WTC11 (cell line): ENCODE measurements around the gene SELPLG. TPM values are rescaled to one million over a fixed set of nuclear protein-coding genes. Genes with fewer than 3 reads are reported as not detected.
"Not testable (repeated sequence)": the region's sequence is repeated elsewhere in the genome, so short reads cannot be mapped to it uniquely, and the experiment has no call there.

ENCODE experiments used
- ATAC-seq: fragments of 200-7000 bp; cut with Tn5 transposase; 2 replicates; pipeline ENCODE4 v1.10.0; 2021; ENCODE audit warnings: mild to moderate bottlenecking, moderate library complexity
- CTCF ChIA-PET: fragments of 300-600 bp; sonication (Branson Sonifier 250); formaldehyde crosslinking; loops from one replicate; lab custom pipeline; 2021; ENCODE audit warnings: antibody characterized with exemption; lab: Charles Lee
- POLR2A ChIA-PET: fragments of 350-600 bp; sonication (Branson Sonifier 250); formaldehyde crosslinking; loops from one replicate; lab custom pipeline; 2021; ENCODE audit warnings: antibody characterized with exemption; lab: Charles Lee
- DNase-seq: peaks from one replicate; pipeline ENCODE4 v3.0.0; 2021; ENCODE audit warnings: low spot score
- H3K27ac Mint-ChIP-seq: 2 replicates; pipeline ENCODE4 v1.8.0; 2021; ENCODE audit warnings: mixed read lengths
- H3K27me3 Mint-ChIP-seq: 2 replicates; pipeline ENCODE4 v1.8.0; 2021; ENCODE audit warnings: low read depth, mild to moderate bottlenecking, moderate library complexity, mixed read lengths
- H3K36me3 Mint-ChIP-seq: 2 replicates; pipeline ENCODE4 v1.8.0; 2021; ENCODE audit warnings: mixed read lengths
- H3K4me1 Mint-ChIP-seq: 2 replicates; pipeline ENCODE4 v1.8.0; 2022; ENCODE audit warnings: mixed read lengths
- H3K4me3 Mint-ChIP-seq: 2 replicates; pipeline ENCODE4 v1.8.0; 2021; ENCODE audit warnings: mild to moderate bottlenecking, moderate library complexity, mixed read lengths
- H3K9me3 Mint-ChIP-seq: 2 replicates; pipeline ENCODE4 v1.8.0; 2021; ENCODE audit warnings: mixed read lengths
- ATF1 ChIP-seq: sonication (generic); formaldehyde crosslinking; IDR thresholded peaks from 2 replicates; pipeline ENCODE4 v1.8.1; 2023; ENCODE audit warnings: mild to moderate bottlenecking, moderate library complexity, missing genetic modification reagents
- CTCF ChIP-seq: fragments of 200-600 bp; IDR thresholded peaks from 2 replicates; pipeline ENCODE4 v1.8.0; 2022; ENCODE audit warnings: antibody characterized with exemption
- ESRRA ChIP-seq: sonication (generic); formaldehyde crosslinking; IDR thresholded peaks from 2 replicates; pipeline ENCODE4 v1.8.1; 2022; ENCODE audit warnings: mild to moderate bottlenecking, missing genetic modification reagents, borderline replicate concordance
- JAZF1 ChIP-seq: fragments of 250-450 bp; sonication (Bioruptor Pico); IDR thresholded peaks from 2 replicates; pipeline ENCODE4 v1.9.0; 2021; ENCODE audit warnings: moderate library complexity, mild to moderate bottlenecking, inconsistent platforms
- NFATC4 ChIP-seq: fragments of 250-450 bp; sonication (Bioruptor Pico); IDR thresholded peaks from 2 replicates; pipeline ENCODE4 v1.9.0; 2021; ENCODE audit warnings: mild to moderate bottlenecking
- SP1 ChIP-seq: sonication (generic); formaldehyde crosslinking; conservative IDR thresholded peaks from 2 replicates; pipeline ENCODE4 v1.8.1; 2022; ENCODE audit warnings: missing genetic modification reagents
- ZBTB43 ChIP-seq: sonication (generic); formaldehyde crosslinking; IDR thresholded peaks from 2 replicates; pipeline ENCODE4 v1.8.1; 2023; ENCODE audit warnings: mild to moderate bottlenecking, missing genetic modification reagents
- ZNF396 ChIP-seq: fragments of 250-450 bp; sonication (Bioruptor Pico); IDR thresholded peaks from 2 replicates; pipeline ENCODE4 v1.8.0; 2021; ENCODE audit warnings: mild to moderate bottlenecking, moderate library complexity, borderline replicate concordance
- total RNA-seq: library from RNA; stranded (reverse); gene quantifications from 3 replicates; pipeline ENCODE4 v1.2.3, GENCODE V29; 2021
- TF ChIP-seq, protein P1 (sequence below): sonication (generic); formaldehyde crosslinking; IDR thresholded peaks from 2 replicates; pipeline ENCODE4 v1.8.0; 2023; ENCODE audit warnings: missing genetic modification reagents
- TF ChIP-seq, protein P2 (sequence below): sonication (generic); formaldehyde crosslinking; IDR thresholded peaks from 2 replicates; pipeline ENCODE4 v1.8.0; 2023; ENCODE audit warnings: missing genetic modification reagents, mild to moderate bottlenecking, borderline replicate concordance

Gene SELPLG
- total RNA-seq, 1 experiment from 2014 or later = 0.46 TPM

GRCh38 chr12:108664338-108665258, 30.9 kb upstream of the SELPLG start:
- no peak for TF ChIP-seq NFATC4 (CRISPR knock-in tag)
- TF ChIP-seq SP1 (CRISPR knock-in tag) = no peak
- TF ChIP-seq, protein P1, sequence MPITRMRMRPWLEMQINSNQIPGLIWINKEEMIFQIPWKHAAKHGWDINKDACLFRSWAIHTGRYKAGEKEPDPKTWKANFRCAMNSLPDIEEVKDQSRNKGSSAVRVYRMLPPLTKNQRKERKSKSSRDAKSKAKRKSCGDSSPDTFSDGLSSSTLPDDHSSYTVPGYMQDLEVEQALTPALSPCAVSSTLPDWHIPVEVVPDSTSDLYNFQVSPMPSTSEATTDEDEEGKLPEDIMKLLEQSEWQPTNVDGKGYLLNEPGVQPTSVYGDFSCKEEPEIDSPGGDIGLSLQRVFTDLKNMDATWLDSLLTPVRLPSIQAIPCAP = no peak
- TF ChIP-seq ZNF396 = no peak
- TF ChIP-seq CTCF = peak; percentile 76
- TF ChIP-seq JAZF1 (CRISPR knock-in tag) = no peak
- Mint-ChIP-seq H3K27ac (peak overlapping the region; percentile 55; the same call in 1 of the 2 replicates), H3K4me1 (peaks cover 32% of the 10 kb centered on the region), H3K36me3 (peaks cover 3% of the 10 kb centered on the region; the same call in 1 of the 2 replicates), H3K27me3 (no peaks in the 10 kb centered on the region), H3K9me3 (no peaks in the 10 kb centered on the region), H3K4me3 (no peak overlapping the region)
- ChIA-PET POLR2A (interaction anchor here (0.8 to 1.8 kb wide), 3 partner anchors 66 to 138 kb away, joined by 3 to 6 read pairs (median 4); no protein-coding TSS in a partner anchor), CTCF (interaction anchor here (0.5 to 3.7 kb wide), 40 partner anchors 9 to 447 kb away, joined by 3 to 98 read pairs (median 5); no protein-coding TSS in a partner anchor)
- ATAC-seq = peak; percentile 96
- DNase-seq = peak; percentile 82

DNA sequence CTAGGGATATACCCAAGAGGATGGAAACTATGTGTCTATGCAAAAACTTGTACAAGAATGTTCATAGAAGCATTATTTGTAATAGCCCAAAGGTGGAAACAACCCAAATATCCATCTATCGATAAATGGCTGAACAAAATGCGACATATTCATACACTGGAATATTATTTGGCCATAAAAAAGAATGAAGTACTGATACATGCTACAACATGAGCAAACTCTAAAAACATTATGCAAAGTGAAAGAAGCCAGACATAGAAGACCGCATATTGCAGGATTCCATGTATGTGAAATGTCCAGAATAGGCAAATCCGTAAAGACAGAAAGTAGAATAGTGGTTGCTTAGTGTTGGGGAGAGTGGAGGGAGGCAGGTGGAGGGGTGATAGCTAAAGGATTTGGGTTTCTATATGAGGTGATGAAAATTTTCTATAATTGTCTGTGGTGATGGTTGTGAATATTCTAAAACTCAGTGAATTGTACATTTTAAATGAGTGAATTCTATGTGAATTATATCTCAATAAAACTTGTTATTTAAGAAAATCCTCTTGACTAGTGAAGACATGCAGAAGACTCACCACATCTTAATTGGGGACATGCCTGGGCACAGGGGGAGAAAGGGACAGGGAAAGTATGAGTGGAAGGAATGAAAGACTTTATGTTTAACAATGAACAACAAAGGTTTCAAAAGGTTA, 29.8 kb upstream of the SELPLG start:
- CTCF ChIA-PET = interaction anchor here (0.7 to 3.7 kb wide), 17 partner anchors 10 to 287 kb away, joined by 3 to 98 read pairs (median 9); no protein-coding TSS in a partner anchor

DNA sequence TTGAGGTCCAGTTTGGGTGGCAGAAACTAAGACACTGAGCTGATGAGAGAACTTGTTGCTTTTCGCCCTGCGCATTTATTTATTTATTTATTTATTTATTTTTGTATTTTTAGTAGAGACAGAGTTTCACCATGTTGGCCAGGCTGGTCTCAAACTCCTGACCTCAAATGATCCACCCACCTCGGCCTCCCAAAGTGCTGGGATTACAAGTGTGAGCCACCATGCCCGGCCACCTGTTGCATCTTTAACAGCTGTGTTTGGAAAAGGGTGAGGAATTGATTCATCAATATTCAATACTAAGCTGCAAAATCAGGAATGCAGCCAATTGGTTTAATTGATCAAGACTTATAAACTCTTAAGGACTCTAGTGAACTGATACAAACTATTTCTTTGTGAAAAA, 24.4 kb upstream of the SELPLG start:
- H3K27ac Mint-ChIP-seq, CTCF ChIA-PET, H3K9me3 Mint-ChIP-seq, H3K27me3 Mint-ChIP-seq, H3K4me3 Mint-ChIP-seq, ATAC-seq, POLR2A ChIA-PET, DNase-seq: not testable (repeated sequence)
- Mint-ChIP-seq H3K36me3 (peaks cover 39% of the 10 kb centered on the region), H3K4me1 (peaks cover 18% of the 10 kb centered on the region)

More for the DNA sequence above, 29.8 kb upstream of the SELPLG start:
- Mint-ChIP-seq H3K36me3 (peaks cover 10% of the 10 kb centered on the region), H3K4me3 (no peak overlapping the region), H3K27me3 (no peaks in the 10 kb centered on the region), H3K9me3 (no peaks in the 10 kb centered on the region), H3K4me1 (peaks cover 29% of the 10 kb centered on the region), H3K27ac (peak overlapping the region; percentile 15)
- TF ChIP-seq ESRRA (no peak), ZBTB43 (no peak), ATF1 (CRISPR knock-in tag) (no peak)
- TF ChIP-seq, protein P2, sequence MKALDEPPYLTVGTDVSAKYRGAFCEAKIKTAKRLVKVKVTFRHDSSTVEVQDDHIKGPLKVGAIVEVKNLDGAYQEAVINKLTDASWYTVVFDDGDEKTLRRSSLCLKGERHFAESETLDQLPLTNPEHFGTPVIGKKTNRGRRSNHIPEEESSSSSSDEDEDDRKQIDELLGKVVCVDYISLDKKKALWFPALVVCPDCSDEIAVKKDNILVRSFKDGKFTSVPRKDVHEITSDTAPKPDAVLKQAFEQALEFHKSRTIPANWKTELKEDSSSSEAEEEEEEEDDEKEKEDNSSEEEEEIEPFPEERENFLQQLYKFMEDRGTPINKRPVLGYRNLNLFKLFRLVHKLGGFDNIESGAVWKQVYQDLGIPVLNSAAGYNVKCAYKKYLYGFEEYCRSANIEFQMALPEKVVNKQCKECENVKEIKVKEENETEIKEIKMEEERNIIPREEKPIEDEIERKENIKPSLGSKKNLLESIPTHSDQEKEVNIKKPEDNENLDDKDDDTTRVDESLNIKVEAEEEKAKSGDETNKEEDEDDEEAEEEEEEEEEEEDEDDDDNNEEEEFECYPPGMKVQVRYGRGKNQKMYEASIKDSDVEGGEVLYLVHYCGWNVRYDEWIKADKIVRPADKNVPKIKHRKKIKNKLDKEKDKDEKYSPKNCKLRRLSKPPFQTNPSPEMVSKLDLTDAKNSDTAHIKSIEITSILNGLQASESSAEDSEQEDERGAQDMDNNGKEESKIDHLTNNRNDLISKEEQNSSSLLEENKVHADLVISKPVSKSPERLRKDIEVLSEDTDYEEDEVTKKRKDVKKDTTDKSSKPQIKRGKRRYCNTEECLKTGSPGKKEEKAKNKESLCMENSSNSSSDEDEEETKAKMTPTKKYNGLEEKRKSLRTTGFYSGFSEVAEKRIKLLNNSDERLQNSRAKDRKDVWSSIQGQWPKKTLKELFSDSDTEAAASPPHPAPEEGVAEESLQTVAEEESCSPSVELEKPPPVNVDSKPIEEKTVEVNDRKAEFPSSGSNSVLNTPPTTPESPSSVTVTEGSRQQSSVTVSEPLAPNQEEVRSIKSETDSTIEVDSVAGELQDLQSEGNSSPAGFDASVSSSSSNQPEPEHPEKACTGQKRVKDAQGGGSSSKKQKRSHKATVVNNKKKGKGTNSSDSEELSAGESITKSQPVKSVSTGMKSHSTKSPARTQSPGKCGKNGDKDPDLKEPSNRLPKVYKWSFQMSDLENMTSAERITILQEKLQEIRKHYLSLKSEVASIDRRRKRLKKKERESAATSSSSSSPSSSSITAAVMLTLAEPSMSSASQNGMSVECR = no peak
- POLR2A ChIA-PET = no interaction called here
- ATAC-seq (no peak), DNase-seq (no peak)
